ENCODE data around the gene NHSL1.

Gene NHSL1

GRCh38 chr6:138525355-138525754, 26.1 kb upstream of the NHSL1 start:
- in situ Hi-C loops (cut with MboI; ENCODE audit: low sequenced_read_pairs): no loop called here

- in situ Hi-C loops (cut with MboI; ENCODE audit: low sequenced_read_pairs): loop anchor here (25.0 kb wide), 1 partner anchor 412 kb away; the partner anchor contains the start of gene PERP
Observed at GRCh38 chr6:138524526-138524925, 25.2 kb upstream of the NHSL1 start.

GRCh38 chr6:138523347-138524210, 24.3 kb upstream of the NHSL1 start:
- in situ Hi-C loops (cut with MboI; ENCODE audit: low sequenced_read_pairs): loop anchor here (25.0 kb wide), 1 partner anchor 411 kb away; the partner anchor contains the start of gene PERP

GRCh38 chr6:138522611-138523010, 23.3 kb upstream of the NHSL1 start:
- in situ Hi-C loops (cut with MboI; ENCODE audit: low sequenced_read_pairs): loop anchor here (25.0 kb wide), 1 partner anchor 410 kb away; the partner anchor contains the start of gene PERP

- in situ Hi-C loops (cut with MboI; ENCODE audit: low sequenced_read_pairs): loop anchor here (25.0 kb wide), 1 partner anchor 409 kb away; the partner anchor contains the start of gene PERP
Observed at GRCh38 chr6:138521790-138522189, 22.5 kb upstream of the NHSL1 start.

GRCh38 chr6:138520463-138520862, 21.2 kb upstream of the NHSL1 start:
- in situ Hi-C loops (cut with MboI; ENCODE audit: low sequenced_read_pairs): loop anchor here (25.0 kb wide), 1 partner anchor 408 kb away; the partner anchor contains the start of gene PERP

GRCh38 chr6:138518054-138518453, 18.8 kb upstream of the NHSL1 start:
- in situ Hi-C loops (cut with MboI; ENCODE audit: low sequenced_read_pairs): loop anchor here (25.0 kb wide), 1 partner anchor 406 kb away; the partner anchor contains the start of gene PERP

- in situ Hi-C loops (cut with MboI; ENCODE audit: low sequenced_read_pairs): loop anchor here (25.0 kb wide), 1 partner anchor 405 kb away; the partner anchor contains the start of gene PERP
Observed at GRCh38 chr6:138517635-138518034, 18.3 kb upstream of the NHSL1 start.

GRCh38 chr6:138515657-138516248, 16.5 kb upstream of the NHSL1 start:
- in situ Hi-C loops (cut with MboI; ENCODE audit: low sequenced_read_pairs): loop anchor here (25.0 kb wide), 1 partner anchor 403 kb away; the partner anchor contains the start of gene PERP

GRCh38 chr6:138514860-138515540, 15.7 kb upstream of the NHSL1 start:
- in situ Hi-C loops (cut with MboI; ENCODE audit: low sequenced_read_pairs): loop anchor here (25.0 kb wide), 1 partner anchor 403 kb away; the partner anchor contains the start of gene PERP

GRCh38 chr6:138512609-138513008, 13.3 kb upstream of the NHSL1 start:
- in situ Hi-C loops (cut with MboI; ENCODE audit: low sequenced_read_pairs): loop anchor here (25.0 kb wide), 1 partner anchor 400 kb away; the partner anchor contains the start of gene PERP

GRCh38 chr6:138510093-138510492, 10.8 kb upstream of the NHSL1 start:
- in situ Hi-C loops (cut with MboI; ENCODE audit: low sequenced_read_pairs): loop anchor here (25.0 kb wide), 1 partner anchor 398 kb away; the partner anchor contains the start of gene PERP

- in situ Hi-C loops (cut with MboI; ENCODE audit: low sequenced_read_pairs): loop anchor here (5.0 to 25.0 kb wide), 2 partner anchors 77 to 397 kb away; partner anchors contain the start of gene PERP
Observed at GRCh38 chr6:138509371-138509770, 10.1 kb upstream of the NHSL1 start.

- in situ Hi-C loops (cut with MboI; ENCODE audit: low sequenced_read_pairs): loop anchor here (5.0 to 25.0 kb wide), 2 partner anchors 76 to 396 kb away; partner anchors contain the start of gene PERP
Observed at GRCh38 chr6:138508676-138508988, 9.3 kb upstream of the NHSL1 start.

GRCh38 chr6:138507977-138508675, 8.8 kb upstream of the NHSL1 start:
- in situ Hi-C loops (cut with MboI; ENCODE audit: low sequenced_read_pairs): loop anchor here (5.0 to 25.0 kb wide), 2 partner anchors 76 to 396 kb away; partner anchors contain the start of gene PERP

GRCh38 chr6:138504764-138505689, 5.7 kb upstream of the NHSL1 start:
- in situ Hi-C loops (cut with MboI; ENCODE audit: low sequenced_read_pairs): loop anchor here (5.0 to 25.0 kb wide), 2 partner anchors 73 to 393 kb away; partner anchors contain the start of gene PERP

- in situ Hi-C loops (cut with MboI; ENCODE audit: low sequenced_read_pairs): loop anchor here (25.0 kb wide), 1 partner anchor 392 kb away; the partner anchor contains the start of gene PERP
Observed at GRCh38 chr6:138503881-138504680, 4.8 kb upstream of the NHSL1 start.

GRCh38 chr6:138502546-138502945, 3.3 kb upstream of the NHSL1 start:
- in situ Hi-C loops (cut with MboI; ENCODE audit: low sequenced_read_pairs): loop anchor here (25.0 kb wide), 1 partner anchor 390 kb away; the partner anchor contains the start of gene PERP
